CD4-positive, alpha-beta T cell (primary cell): ENCODE results near the gene FLII. TPM values are rescaled to one million over a fixed set of nuclear protein-coding genes. Genes with fewer than 3 reads are reported as not detected.

Experiments
- ATAC-seq: fragments of 200-7000 bp; cut with Tn5 transposase; one replicate; pipeline ENCODE4 v1.10.0; 2022; ENCODE audit warnings: mild to moderate bottlenecking; ENCODE audit not compliant: poor library complexity
- CTCF ChIA-PET: fragments of 350-600 bp; sonication (Branson Sonifier 250); formaldehyde crosslinking; loops from one replicate; lab custom pipeline; 2021; ENCODE audit warnings: antibody characterized with exemption, inconsistent platforms; lab: Charles Lee
- POLR2A ChIA-PET: fragments of 350-600 bp; sonication (Branson Sonifier 250); formaldehyde crosslinking; loops from one replicate; lab custom pipeline; 2021; ENCODE audit warnings: antibody characterized with exemption, inconsistent platforms; lab: Charles Lee
- DNase-seq, 14 experiments: peaks; one replicate each; pipeline ENCODE4 v3.0.0-alpha.2; 2013 to 2020; ENCODE audit warnings: mixed read lengths in 2 of 14
- H3K27ac ChIP-seq, 2 donors: one replicate each; pipeline versions ENCODE4 v1.5.1 to v1.7.0; 2013; ENCODE audit warnings: low read length in 2 of 2, low read depth in 1 of 2, mild to moderate bottlenecking in 1 of 2
- H3K27me3 ChIP-seq, 2 experiments: 1 replicate in 1 of 2; 2 replicates in 1 of 2; pipeline versions ENCODE4 v1.6.1 to v1.7.0; 2013; ENCODE audit warnings: low read length in 2 of 2, control low read depth in 1 of 2, mild to moderate bottlenecking in 1 of 2, moderate library complexity in 1 of 2; ENCODE audit not compliant: insufficient read depth in 2 of 2, control insufficient read depth in 1 of 2
- H3K36me3 ChIP-seq: one replicate; pipeline ENCODE4 v1.6.1; 2013; ENCODE audit warnings: low read length, control low read depth; ENCODE audit not compliant: insufficient read depth
- H3K4me1 ChIP-seq: one replicate; pipeline ENCODE4 v1.6.1; 2013; ENCODE audit warnings: low read length, control low read depth; ENCODE audit not compliant: insufficient read depth
- H3K4me3 ChIP-seq: one replicate; pipeline ENCODE4 v1.5.1; 2013; ENCODE audit warnings: mild to moderate bottlenecking, low read length, moderate library complexity
- H3K9me3 ChIP-seq, 2 experiments: 1 replicate in 1 of 2; 2 replicates in 1 of 2; pipeline versions ENCODE4 v1.6.1 to v1.7.0; 2013; ENCODE audit warnings: low read length in 2 of 2, mild to moderate bottlenecking in 2 of 2, control low read depth in 1 of 2, moderate library complexity in 1 of 2; ENCODE audit not compliant: control insufficient read depth in 1 of 2, insufficient read depth in 1 of 2
- H3K27ac Mint-ChIP-seq: one replicate; pipeline ENCODE4 v1.8.0; 2020; ENCODE audit warnings: mixed read lengths
- H3K27me3 Mint-ChIP-seq: one replicate; pipeline ENCODE4 v1.8.0; 2021; ENCODE audit warnings: mixed read lengths
- H3K36me3 Mint-ChIP-seq: one replicate; pipeline ENCODE4 v1.8.0; 2021; ENCODE audit warnings: low read depth, mixed read lengths
- H3K4me1 Mint-ChIP-seq: one replicate; pipeline ENCODE4 v1.8.0; 2021; ENCODE audit warnings: low read depth, mixed read lengths
- H3K4me3 Mint-ChIP-seq: one replicate; pipeline ENCODE4 v1.8.0; 2020; ENCODE audit warnings: mild to moderate bottlenecking, mixed read lengths
- H3K9me3 Mint-ChIP-seq: one replicate; pipeline ENCODE4 v1.8.0; 2020; ENCODE audit warnings: mixed read lengths
- CTCF ChIP-seq: fragments of 200-600 bp; IDR thresholded peaks from one replicate; pipeline ENCODE4 v1.8.0; 2022; ENCODE audit warnings: antibody characterized with exemption, mild to moderate bottlenecking
- intact Hi-C, 2 experiments: fragments of 100-400 bp; cut with DNase I in 1 of 2; cut with micrococcal nuclease in 1 of 2; formaldehyde crosslinking; loops; one replicate each; pipeline versions ENCODE4 v1.15.1 to v1.9.0; 2023 to 2025; cut with DNase I, micrococcal nuclease
- total RNA-seq, 174 experiments: library from RNA in 2 of 174; stranded (reverse) in 2 of 174; gene quantifications; one replicate each; pipeline ENCODE4 v1.2.3 and lab custom pipeline; 2021 to 2026

The FLII gene
- total RNA-seq, 2 experiments from 2014 or later: 179 to 190 TPM

- no peak overlapping the region for H3K4me3 Mint-ChIP-seq
- no peak for DNase-seq
- no peak overlapping the region for H3K4me3 ChIP-seq
- no peaks in the 10 kb centered on the region for H3K27me3 Mint-ChIP-seq
- ATAC-seq: no peak
- no peak for TF ChIP-seq CTCF
- H3K9me3 Mint-ChIP-seq: no peaks in the 10 kb centered on the region
- H3K36me3 Mint-ChIP-seq: peaks cover 1% of the 10 kb centered on the region
- peaks cover 44% of the 10 kb centered on the region for H3K4me1 ChIP-seq
- intact Hi-C loops: no loop called here
- no peaks in the 10 kb centered on the region for H3K27me3 ChIP-seq
- ChIA-PET CTCF (no interaction called here), POLR2A (no interaction called here)
- no peak overlapping the region for H3K27ac Mint-ChIP-seq
- peaks cover 17% of the 10 kb centered on the region for H3K36me3 ChIP-seq
- peaks cover 25% of the 10 kb centered on the region for H3K4me1 Mint-ChIP-seq
- no peak overlapping the region for H3K27ac ChIP-seq
- no peaks in the 10 kb centered on the region for H3K9me3 ChIP-seq
These were observed 29.3 kb downstream of the FLII start for GRCh38 chr17:18229254-18229653.

- Mint-ChIP-seq H3K4me3 (peak overlapping the region; percentile 72), H3K27me3 (no peaks in the 10 kb centered on the region), H3K27ac (no peak overlapping the region), H3K9me3 (no peaks in the 10 kb centered on the region), H3K36me3 (no peaks in the 10 kb centered on the region), H3K4me1 (peaks cover 25% of the 10 kb centered on the region)
- peaks cover 44% of the 10 kb centered on the region for H3K4me1 ChIP-seq
- POLR2A ChIA-PET: no interaction called here
- no peaks in the 10 kb centered on the region for H3K27me3 ChIP-seq
- intact Hi-C loops: no loop called here
- TF ChIP-seq CTCF: no peak
- DNase-seq (no peak), ATAC-seq (no peak)
- no peak overlapping the region for H3K4me3 ChIP-seq
- CTCF ChIA-PET: no interaction called here
- no peaks in the 10 kb centered on the region for H3K9me3 ChIP-seq
- no peak overlapping the region for H3K27ac ChIP-seq
- peaks cover 7% of the 10 kb centered on the region for H3K36me3 ChIP-seq
These were observed 30.3 kb downstream of the FLII start for GRCh38 chr17:18228176-18228682.

GRCh38 chr17:18227635-18228034 lies 30.9 kb downstream of the FLII start:
- no peaks in the 10 kb centered on the region for H3K9me3 Mint-ChIP-seq
- no peaks in the 10 kb centered on the region for H3K27me3 ChIP-seq
- ATAC-seq: no peak
- intact Hi-C loops: no loop called here
- peak overlapping the region; percentile 72 for H3K4me3 Mint-ChIP-seq
- H3K9me3 ChIP-seq: no peaks in the 10 kb centered on the region
- H3K27ac Mint-ChIP-seq: no peak overlapping the region
- peaks cover 25% of the 10 kb centered on the region for H3K4me1 Mint-ChIP-seq
- TF ChIP-seq CTCF: no peak
- no peaks in the 10 kb centered on the region for H3K36me3 Mint-ChIP-seq
- no peak for DNase-seq
- ChIA-PET POLR2A (no interaction called here), CTCF (no interaction called here)
- H3K27ac ChIP-seq: no peak overlapping the region
- H3K27me3 Mint-ChIP-seq: no peaks in the 10 kb centered on the region
- peaks cover 1% of the 10 kb centered on the region for H3K36me3 ChIP-seq
- H3K4me1 ChIP-seq: peaks cover 44% of the 10 kb centered on the region
- no peak overlapping the region for H3K4me3 ChIP-seq
